HG03575 (cell line): ENCODE results near the gene FIS1.
"Not testable (repeated sequence)": the region's sequence is repeated elsewhere in the genome, so short reads cannot be mapped to it uniquely, and the experiment has no call there.

Experiments used
- ATAC-seq: cut with Tn5 transposase; IDR thresholded peaks from one replicate; pipeline ENCODE4 v1.9.1; 2021; ENCODE audit not compliant: unreplicated experiment, insufficient number of reproducible peaks, low FRiP score; ENCODE audit errors: extremely low read depth

Gene FIS1

DNA sequence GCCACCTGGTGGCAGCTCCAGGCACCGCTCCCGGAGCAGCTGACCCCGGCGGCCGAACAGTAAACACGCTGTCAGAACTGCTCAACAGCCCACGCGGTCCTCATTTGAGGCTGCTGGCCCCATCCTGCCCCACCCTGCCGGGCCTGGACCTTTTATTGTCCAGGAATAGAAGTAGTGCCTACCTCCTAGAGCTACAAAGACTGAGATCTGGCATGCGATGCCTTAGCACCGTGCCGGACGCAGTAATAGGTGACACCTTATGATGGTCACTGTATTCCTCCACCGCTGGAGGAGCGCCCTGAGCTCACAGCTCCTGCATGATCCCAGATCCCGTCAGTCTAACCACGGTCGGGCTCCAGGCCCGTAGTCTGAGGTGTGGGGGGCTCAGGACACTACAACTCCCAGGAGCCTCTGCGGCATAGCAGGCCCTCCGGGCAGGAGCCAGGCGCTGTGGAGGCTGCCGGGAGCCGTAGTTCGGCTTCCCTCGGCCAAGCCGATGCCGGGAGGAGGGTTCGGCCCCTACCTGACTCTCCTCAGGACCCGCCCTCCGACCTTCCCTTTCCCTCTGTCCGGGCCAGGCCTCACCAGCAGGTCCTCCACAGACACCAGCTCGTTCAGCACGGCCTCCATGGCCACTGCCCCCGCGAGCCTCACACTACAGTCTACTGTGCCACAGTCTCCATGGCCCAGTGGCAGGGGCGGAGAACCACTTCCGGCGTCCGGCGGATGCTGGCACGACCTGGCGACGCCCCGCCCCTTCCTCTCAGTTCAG is at the start of gene FIS1:
TSS of gene FIS1 (minus strand) at position 707 of the 772 bp plus-strand sequence. CDS start at position 630, 77 bp downstream.
- ATAC-seq, result peak; percentile 58

- no peak for ATAC-seq
These were observed 49.4 kb upstream of the FIS1 start for GRCh38 chr7:101294039-101294831.

DNA sequence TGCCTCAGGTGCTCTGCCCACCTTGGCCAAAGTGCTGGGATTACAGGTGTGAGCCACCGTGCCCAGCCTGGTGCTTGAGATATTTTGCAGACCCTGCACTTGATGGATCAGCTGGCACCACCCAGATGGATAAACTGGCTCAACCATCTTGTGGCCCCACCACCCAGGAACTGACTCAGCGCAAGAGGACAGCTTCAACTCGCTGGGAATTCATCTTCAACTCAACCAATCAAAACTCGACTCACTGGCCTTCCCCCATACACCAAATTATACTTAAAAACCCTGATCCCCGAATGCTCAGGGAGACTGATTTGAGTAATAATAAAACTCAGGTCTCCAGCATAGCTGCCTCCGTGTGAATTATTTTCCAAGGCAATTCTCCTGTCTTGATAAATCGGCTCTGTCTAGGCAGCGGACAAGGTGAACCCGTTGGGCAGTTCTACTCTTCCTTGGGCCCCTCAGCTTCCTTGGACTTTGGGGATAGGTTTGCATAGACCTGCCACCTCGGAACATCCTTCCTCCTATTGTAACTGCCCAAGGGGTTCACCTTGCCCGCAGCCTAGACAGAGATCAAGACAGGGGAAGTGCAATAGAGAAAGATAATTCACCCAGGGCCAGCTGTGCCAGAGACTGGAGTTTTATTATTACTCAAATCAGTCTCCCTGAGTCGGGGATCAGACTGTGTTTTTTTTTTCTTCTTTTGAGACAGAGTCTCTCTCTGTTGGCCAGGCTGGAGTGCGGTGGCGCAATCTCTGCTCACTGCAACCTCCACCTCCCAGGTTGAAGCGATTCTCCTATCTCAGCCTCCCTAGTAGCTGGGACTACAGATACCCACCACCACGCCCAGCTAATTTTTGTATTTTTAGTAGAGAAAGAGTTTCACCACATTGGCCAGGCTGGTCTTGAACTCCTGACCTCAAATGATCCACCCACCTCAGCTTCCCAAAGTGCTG is 48.5 kb upstream of the FIS1 start:
- ATAC-seq, result not testable (repeated sequence)

GRCh38 chr7:101292566-101292965 is 47.7 kb upstream of the FIS1 start:
- ATAC-seq, result not testable (repeated sequence)

- not testable (repeated sequence) for ATAC-seq
These were observed 45.5 kb upstream of the FIS1 start for GRCh38 chr7:101290186-101291037.

DNA sequence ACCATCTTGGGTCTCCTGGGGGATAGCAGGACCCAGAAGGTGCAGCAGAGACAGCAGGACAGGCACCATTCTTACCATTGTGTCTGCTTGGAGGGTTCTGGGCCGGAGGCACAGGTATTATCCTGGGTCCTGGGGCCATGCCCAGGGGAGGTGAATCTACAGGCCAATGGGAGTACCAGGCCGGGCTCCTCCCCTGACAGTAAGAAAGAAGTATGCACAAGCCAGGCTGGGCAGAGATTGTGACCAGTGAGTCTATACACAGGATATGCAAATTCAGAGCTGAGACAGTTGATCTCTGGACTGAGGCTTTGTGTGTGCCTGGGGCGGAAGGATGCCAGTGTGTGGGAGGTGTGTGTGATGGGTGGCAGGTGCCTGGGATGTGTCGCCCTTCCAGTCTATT is 44.8 kb upstream of the FIS1 start:
- ATAC-seq, result not testable (repeated sequence)

GRCh38 chr7:101288439-101288838 is 43.6 kb upstream of the FIS1 start:
- no peak for ATAC-seq

DNA sequence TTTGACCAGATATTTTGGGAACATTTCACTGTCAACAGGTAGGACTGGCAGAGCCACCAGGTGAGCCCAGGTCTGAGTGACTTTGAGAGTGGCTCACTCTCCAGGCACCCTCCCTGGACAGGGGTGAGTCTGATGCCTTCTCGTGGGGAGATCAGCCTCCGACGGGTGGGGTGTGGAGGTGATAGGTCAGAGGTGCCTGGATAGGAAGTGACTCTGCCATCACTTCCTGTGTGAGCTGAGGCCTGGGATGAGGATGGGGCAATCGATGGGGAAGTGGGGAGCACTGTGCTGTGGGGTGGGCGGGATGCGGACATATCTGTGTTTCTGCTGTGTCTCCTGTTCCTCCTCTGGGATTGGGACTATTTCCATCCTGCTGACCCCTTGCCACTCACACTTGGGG is 42.2 kb upstream of the FIS1 start:
- ATAC-seq, result no peak

- ATAC-seq, result not testable (repeated sequence)
These were observed 41.0 kb upstream of the FIS1 start for GRCh38 chr7:101285880-101286279.

DNA sequence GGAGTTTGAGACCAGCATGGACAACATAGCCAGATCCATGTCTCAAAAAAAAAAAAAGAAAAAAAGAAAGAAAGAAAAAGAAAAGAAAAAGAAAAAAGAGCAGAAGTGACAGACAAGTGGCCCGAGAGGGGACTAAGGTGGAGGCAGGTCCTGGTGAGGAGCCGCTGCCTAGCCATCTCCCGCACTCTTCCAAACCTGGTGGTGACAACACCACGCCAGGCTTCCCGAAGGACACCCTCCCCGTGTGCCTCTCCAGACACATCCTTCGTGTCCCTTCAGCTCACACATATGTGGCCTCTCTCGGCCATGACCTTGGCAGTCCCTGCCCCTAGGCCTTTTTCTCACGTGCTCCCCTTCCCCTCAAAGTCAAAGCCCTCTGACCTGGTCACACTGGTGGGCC is 40.3 kb upstream of the FIS1 start:
- no peak for ATAC-seq

GRCh38 chr7:101280912-101281311 is 36.0 kb upstream of the FIS1 start:
- not testable (repeated sequence) for ATAC-seq

DNA sequence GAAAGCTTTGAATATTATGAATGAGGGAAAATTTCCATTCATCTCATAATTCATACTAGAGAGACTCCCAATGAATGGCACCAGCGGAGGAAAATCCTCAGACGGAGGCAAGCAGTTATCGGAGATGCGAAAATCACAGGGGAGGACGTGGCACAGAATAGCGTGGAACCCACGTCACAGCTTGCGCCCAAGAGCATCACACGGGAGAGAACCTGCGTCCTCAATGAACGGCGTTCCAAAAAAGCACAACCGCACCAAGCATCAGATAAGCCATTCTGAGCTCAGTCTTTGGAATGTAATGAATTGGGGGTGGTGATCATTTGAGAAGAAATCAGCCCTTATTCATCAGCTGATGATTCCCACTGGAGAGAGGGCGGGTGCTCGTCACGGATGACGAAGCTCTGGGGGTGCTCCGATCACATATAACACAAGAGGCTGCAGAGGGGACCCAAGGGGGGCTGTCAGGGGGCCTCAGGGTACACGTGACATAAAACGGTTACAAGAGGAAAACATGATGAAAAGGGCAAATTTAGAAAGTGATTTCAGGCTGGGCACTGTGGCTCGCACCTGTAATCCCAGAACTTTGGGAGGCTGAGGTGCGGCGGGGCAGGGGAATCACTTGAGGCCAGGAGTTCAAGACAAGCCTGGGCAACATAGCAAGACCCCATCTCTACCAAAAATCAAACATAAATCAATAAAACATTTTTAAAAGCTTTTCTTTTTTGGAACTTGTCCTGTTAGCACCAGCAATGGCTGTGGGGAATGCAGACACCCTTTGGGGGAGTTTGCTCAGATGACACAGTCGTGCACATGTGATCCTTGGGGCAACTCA is 33.8 kb upstream of the FIS1 start:
- ATAC-seq, result no peak

- ATAC-seq, result no peak
These were observed 32.3 kb upstream of the FIS1 start for GRCh38 chr7:101277155-101277554.

- ATAC-seq, result no peak
These were observed 28.3 kb upstream of the FIS1 start for GRCh38 chr7:101273206-101273605.

- no peak for ATAC-seq
These were observed 26.1 kb upstream of the FIS1 start for GRCh38 chr7:101271021-101271420.

DNA sequence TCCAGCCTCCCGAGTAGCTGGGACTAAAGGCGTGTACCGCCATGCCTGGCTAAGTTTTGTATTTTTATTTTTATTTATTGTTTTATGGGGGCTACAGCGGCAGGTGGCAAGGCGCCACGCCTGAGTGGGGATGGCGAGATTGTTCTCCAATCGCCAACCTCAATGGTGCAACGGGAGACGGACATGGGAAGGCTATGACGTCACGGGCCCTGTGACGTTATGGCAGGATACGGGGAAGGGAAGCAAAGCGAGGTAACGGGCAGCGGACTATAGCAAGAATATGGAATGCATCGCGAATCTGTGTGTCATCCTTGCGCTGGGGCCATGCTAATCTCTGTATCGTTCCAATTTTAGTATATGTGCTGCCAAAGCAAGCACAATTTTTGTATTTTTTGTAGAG is 24.8 kb upstream of the FIS1 start:
- ATAC-seq, result no peak

- ATAC-seq, result no peak
These were observed 21.0 kb upstream of the FIS1 start for GRCh38 chr7:101265622-101266516.
